OCI-M2 (cell line): ENCODE data around the gene CYP27C1.
"Not testable (repeated sequence)": the region's sequence is repeated elsewhere in the genome, so short reads cannot be mapped to it uniquely, and the experiment has no call there.

Experiments used
- DNase-seq: peaks from one replicate; lab custom pipeline; 2025; ENCODE audit not compliant: unreplicated experiment; lab: John Stamatoyannopoulos, UW

CYP27C1 gene

DNA sequence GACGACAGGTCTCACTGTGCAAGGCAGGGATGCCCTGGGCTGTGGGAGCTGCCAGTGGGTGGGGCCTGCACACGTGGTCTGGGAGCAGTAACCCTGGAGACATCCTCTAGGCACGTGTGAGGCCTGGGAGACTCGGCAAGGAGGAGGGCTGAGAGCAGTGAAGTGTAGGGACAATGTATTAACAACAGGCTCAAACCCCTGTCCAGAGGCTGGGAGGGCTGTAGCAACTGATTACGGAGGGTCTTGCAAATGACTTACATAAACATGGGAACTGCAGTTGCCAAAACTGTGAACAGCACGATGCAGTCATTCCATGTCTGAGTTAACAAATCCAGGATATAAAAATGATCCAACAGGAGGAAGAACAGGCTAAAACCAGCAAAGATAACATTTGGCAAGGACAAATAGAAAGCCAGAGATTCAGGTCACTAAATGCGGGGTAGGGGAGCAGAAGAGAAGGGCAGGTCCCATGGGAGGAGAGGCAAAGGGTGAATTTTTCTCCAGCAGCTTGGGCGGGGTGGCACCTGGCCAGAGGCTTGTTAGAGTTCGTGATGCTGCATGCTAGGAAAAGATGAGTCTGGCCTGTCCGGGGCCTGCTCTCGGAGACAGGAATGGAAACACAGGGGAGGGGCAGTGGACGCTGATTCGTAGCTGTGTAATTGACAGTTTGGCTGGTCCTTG lies 44.9 kb downstream of the CYP27C1 start:
- DNase-seq: no peak

DNA sequence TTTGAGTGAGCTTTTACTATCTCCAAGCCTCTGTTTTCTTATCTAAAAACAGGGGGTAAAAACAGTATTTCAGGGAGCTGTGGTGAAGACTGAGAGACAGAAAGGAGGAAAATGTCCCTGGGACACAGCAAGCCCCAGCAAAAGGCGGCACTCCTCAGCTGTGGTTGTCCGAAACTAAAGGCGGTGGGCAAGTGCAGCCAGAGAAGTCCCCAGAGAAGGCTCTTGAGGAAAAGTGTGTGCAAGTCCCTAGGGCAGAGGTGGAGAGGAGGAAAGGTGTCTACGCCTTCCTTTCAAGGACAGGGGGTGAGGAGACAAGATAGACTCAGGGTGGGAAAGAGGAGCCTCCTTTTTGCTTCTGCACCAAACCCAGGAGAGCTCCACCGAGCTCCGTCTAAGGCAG lies 45.5 kb downstream of the CYP27C1 start:
- no peak for DNase-seq

DNA sequence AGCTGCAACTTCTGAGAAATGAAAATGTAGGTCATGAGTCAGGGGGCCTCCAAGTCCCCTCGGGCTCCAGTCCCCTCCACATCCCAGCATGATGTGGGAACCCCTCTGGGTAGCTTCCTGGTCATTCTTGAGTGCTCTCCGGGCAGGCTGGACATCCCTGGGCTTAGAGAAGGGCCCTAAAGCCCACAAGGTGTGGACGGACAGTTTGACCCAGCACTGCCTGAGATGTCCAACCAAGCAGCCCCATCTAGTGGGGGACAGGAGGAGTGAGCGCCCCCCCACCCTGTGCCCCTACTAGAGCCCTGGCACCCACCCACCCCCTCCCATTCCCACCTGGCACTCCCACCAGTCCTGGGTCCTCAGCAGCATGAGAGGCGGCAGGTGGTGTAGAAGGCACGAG lies 46.0 kb downstream of the CYP27C1 start:
- DNase-seq: no peak

DNA sequence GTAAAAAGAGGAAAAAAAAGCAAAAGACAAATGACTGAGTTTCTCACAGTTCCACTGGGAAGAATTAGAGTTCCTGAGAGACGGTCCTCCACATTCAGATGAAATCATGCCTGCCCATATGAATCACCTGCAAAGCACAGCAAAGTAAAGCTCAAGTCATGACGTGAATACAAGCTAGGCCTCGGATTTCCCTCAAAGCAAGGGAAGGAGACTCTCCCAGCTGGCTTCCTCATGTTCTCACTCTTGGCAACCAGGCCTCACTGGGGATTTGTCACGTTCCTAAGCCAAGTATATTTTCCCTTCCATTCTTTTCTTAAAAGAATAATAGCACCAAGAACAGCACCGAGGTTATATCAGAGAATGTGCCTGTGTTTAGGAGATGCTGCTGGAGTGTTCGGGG lies 47.0 kb downstream of the CYP27C1 start:
- no peak for DNase-seq

DNA sequence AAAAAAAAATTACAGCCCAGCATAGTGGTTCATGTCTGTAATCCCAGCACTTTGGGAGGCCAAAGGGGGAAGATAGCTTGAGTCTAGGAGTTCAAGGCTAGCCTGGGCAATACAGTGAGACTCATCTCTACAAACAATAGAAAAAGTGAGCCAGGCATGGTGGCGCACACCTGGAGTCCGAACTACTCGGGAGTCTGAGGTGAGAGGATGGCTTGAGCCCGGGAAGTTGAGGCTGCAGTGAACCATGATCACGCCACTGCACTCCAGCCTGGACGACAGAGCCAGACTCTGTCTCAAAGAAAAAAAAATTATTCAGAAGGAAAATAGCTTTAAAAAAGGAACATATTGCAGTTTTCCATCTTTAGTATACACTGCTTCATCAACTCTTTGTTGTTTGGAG lies 47.8 kb downstream of the CYP27C1 start:
- DNase-seq: no peak

DNA sequence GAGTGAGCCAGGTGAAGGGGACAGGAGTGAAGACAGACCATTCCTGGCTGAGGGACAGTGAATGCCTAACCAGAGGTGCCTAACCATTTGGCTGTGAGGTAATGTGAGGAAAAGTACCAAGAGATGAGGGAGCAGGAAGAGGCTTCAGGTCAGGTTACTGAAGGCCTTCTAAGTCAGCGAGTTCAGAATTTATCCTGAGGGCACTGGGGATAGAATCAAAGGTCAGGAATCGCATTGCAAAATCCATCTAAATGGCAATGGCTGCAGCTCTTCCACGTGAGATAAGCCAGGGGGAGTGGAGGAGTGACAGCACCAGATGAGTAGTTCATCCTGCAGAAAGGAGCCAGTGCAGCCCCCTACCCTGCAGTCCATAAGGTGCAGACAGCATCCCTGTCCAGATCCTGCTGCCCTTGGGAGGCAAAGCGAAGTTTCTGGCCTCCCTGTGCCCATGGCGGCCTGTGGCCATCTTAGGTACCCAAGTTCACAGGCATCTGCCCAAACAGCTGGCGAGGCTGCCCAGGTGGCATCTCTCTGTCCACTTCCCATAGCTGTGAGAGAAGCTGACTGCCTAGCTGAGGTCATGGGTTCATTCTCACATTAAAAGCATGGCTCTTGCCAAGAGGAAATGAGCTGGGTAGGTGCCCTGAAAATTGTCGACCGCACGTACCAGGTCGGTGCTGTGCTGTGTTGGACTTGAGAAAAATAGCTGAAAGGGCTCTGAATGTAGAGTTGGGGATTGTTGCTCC lies 49.5 kb downstream of the CYP27C1 start:
- DNase-seq: no peak

DNA sequence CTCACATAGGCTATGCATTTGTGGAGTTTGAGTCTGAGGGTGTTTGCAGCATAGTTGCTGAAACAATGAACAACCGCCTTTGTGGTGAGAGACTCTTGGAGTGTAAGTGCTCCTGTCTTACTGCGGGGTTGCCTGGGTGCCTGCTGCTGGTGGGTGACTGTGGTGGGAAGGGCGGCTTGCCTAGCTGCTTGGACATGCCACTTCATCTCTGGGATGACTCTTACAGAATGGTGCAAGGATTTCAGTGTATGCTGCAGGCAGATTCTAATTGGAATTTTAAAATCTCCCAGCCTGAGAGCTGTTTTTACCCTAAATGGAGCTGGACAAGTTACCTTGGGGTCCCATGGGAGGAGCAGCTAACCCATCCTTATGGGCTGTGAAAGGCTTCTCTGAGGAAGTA lies 50.1 kb downstream of the CYP27C1 start:
- DNase-seq: no peak

DNA sequence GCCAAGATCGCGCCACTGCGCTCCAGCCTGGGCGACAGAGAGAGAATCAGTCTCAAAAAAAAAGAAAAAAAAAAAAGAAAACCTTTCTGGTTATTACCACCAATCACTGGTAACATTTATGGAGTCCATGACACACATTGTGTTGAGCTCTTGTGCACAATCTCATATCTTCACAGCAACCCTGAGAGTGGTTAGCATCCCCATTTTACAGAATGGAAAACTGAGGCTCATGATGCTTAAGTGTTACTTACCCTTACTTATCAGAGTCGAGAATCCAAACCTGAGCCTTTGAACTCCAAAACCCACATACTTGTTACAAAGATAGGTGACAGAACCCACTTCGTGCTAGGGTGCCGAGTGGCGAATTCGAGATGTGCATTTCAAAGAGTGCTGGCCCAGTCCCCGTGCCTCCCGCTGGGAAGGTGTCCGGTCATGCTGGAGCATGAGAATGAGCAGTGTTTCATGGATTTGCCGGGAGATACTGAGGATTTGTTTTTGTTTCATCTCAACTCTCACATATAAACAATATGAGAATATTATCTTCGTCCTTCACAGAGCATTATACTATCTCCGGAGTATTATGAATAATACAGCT lies 50.9 kb downstream of the CYP27C1 start:
- DNase-seq: no peak

DNA sequence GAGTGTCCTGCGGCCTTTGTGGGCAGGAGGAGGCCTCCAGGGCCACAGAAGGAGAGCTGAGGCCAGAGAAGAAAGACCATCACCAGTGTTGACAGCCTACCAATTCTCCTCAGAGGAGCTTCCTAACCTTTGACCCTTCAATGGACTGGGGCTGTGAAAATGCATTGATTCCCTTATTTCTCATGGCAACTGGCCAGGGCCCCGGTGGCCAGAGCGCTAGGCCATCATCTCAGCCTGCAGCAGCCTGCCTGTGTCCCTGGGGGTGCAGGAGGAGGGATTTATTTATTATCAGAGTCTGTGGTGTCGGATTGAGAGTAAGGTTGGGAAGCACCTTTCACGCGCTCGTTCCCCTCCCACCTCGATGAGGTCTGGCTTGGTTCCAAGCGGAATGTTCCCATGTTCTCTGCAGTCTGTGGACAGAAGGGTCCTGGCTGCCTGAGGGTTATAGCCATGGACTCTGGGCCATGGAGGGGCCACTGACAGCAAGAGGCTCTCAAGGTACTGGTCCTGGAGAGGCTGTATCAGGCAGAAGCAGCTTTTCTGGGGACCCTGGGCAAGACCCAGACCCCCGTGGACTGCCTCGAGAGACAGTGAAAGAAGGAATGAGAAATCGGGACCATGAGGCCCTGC lies 53.8 kb downstream of the CYP27C1 start:
- DNase-seq: no peak

DNA sequence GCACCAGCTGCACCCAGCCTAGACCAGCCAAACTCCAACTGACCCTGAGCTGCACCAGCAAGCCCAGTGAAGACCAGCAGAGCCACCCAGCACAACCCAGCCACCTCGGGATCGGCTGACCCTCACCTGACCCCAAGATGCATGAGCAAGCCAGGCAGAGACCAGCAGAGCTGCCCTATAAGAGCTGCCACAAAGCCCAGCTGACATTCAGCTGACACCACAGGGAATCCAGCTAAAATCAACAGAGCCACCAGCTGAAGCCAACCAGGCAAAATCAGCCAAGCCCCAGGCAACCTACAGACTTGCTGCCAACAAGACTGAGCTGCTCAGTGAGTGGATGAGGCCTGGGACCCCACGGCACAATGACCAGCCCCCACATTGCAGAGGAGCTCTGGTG lies 54.6 kb downstream of the CYP27C1 start:
- DNase-seq: no peak

DNA sequence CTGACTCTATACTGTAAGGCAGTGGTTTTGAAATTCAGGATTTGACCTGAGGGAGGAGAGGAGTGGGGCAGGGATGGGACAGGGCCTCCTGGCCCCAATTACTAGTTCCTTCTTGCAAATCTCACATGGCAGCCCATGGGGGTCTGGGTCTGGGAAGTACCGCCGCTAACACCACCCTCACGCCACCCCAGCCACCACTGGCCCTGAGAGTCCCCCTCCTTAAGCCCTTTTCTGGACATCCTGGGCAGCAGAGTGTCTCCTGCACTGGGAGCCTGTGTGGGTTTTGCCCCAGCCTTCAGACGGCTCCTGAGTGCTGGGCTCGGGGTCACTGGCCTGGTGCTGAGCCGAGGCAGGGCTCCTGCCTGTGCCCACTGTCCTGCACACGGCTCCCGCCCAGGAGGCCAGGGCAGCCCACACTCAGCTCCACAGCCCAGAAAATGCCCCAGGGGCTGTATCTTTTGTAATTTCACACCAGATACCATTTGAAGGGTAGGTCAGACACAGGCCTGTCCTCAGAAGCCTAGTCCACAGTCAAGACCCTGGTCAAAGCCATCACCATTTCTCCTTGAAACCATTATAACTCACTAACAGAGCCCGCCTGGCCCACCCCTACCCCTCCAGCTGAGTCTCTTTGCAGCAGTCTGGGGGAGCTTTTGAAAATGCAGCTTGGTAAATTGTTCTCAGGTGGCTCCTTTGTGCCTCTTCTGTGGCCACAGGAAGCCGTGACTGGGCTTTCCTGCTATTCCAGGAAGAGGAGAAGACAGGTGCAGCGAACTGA lies 55.1 kb downstream of the CYP27C1 start:
- no peak for DNase-seq

DNA sequence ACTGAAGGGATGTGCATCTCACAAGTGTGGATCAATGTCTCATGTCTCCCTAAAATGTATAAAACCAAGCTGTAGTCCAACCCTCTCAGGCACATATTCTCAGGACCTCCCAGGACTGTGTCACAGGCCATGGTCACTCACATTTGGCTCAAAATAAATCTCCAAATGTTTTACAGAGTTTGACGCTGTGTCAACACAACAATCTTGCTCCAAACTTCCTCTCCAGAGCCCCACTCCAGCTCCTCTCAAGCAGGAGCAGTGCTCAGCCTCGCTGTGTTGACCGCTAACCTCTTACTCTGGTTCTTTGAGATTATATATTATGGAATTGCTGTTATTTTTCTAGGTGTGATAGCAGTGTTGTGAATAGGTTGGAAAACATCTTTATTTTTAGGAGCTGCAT lies 56.2 kb downstream of the CYP27C1 start:
- DNase-seq: no peak

DNA sequence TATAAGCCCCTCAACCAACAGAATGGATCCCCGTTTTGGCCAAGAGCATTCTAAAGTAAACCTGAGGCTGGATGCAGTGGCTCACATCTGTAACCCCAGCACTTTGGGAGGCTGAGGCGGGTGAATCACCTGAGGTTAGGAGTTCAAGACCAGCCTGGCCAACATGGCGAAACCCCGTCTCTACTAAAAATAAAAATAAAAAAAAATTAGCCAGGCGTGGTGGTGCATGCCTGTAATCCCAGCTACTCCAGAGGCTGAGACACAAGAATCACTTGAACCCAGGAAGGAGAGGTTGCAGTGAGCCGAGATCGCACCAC lies 57.1 kb downstream of the CYP27C1 start:
- DNase-seq: not testable (repeated sequence)

DNA sequence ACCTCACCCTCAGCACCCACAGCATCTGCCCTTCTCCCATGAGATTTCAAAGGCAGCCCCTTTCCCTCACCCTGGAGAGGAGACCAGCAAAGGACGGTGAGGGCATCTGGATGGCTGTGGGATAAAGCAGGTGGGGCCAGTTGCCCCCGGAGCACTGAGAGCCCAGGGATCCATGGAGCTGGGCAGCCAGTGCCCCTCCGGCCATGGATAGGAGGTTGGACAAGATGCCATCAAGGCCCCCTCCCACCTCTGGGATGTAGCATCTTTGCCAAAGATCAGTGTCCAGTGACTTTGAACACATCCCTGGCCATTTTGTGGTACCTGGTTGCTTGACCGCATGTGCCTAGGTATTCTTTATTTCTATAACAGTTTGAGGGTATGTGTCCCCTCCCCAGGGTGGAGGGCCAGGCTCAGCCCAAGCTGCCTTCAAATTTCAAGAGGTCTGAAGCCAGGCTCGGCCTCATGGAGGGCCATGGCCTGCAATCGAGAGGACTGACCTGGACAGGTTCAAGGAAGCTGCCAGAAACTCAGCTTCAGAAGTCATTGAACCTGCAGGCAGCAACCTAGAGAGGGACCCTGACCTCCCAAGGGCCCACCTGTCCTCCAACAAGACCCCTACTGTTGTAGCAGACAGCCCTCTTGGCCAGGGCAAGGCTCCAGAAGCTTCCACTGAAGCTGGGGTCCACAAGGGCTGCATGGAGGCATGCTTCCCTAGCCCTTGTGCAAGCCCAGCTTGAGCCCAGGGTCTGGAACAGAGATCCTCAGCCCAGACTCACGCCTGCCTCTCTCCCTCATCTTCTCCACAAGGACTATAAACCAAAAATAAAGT lies 57.6 kb downstream of the CYP27C1 start:
- DNase-seq: no peak

DNA sequence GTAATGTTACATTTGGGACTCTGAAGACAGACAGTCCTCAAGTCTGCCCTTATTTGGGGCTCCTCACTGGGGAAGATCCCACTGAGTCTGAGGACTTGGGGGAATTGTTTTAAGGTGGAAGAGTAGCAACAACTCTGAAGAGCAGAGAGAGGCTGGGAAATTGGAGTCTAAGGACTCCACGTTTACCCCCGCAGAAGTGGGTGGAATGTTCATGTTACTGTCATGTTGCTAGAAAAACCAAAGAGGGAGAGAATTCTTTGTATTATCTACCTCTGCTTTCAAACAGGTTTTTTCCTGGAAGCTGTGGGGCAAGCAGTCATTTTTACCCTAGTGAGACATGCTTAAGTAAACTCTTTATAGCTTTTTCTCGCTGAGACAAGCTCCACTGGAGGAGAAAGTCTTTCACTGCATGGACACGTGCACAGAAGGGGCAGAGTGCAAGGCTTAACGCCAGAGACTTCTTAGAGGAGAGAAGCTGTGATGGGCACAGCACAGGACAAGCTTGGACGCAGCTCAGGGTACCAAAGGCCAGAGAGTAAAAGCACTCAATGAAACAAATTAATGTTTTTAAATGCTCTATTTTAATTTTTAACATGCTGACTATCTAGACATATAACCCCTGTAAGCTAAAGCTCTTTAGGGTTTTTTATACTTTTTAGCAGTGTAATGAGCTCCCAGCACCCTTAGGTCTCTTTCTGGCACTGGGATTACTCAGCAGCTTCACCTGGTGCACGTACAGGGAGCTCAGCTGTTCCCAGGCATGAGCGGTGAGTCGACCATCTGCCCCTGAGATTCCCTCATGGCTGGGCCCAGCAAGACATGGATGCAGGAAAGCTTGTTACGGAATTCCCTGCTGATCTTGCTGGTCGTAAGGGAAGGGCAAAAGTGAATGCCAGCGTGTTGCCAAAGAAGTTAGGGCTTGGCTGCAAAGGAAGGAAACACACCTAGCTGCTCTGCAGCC lies 58.6 kb downstream of the CYP27C1 start:
- no peak for DNase-seq

DNA sequence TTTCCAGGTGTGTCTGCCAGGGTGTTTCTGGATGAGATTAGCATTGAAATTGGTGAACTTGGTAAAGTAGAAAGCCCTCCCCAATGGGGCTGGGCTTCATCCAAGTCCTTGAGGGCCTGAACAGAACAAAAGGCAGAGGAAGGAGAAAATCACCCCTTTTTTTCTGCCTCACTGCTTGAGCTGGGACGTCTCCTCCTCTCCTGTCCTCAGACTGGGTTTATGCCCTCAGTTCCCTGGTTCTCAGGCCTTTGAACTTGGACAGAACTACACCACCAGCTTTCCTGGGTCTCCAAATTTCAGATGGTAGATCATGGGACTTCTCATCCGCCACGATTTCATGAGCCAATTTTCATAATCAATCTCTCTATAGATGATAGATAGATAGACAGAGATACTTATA lies 59.4 kb downstream of the CYP27C1 start:
- no peak for DNase-seq

DNA sequence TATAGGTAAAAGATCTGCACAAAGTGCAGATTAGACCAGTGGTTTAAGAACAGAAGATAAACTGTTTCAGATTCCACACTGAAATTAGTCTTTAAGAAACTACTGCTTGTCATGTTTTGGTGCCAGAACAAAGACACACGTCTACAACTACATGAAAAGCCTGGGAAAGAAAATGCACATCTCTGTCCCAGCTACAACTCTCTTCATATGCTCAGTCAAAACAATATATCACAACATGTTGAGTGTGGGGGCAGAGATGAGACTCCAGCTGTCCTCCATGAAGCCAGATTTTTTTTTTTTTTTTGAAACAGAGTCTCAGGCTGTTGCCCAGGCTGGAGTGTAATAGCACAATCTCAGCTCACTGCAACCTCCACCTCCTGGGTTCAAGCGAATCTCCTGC lies 60.6 kb downstream of the CYP27C1 start:
- DNase-seq: no peak

DNA sequence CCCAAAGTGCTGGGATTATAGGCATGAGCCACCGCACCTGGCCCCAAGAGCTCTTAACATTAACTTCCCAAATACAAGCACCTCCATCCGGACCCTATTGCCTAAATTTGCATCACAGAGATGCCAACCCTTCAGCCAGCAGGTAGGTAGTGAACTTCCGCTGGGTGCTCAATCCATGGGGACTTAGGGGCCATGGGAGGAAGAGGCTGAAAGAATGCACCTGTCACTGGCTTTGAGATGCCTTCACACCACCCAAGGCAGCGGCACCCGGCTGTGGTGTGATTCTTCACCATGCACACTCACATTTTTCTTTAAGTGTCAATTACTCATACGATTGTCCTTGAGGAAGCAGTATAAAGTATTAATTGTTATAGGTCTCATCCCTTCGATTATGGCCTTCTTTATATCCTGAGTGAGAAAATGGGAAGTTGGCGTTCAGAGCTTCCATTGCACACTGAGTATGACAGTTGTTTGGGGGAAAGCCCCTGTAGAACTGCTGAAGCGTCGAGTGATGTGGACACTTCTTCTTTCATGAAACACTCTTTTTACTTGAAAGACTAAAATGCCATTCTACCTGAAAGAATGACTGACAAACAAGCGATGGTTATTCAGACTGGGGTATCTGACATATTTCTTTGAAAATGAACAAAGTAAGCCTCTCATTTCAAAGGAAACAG lies 61.3 kb downstream of the CYP27C1 start:
- no peak for DNase-seq
